GM18873 (cell line): ENCODE data around the gene STAT4.
"Not testable (repeated sequence)": the region's sequence is repeated elsewhere in the genome, so short reads cannot be mapped to it uniquely, and the experiment has no call there.

Experiments used
- ATAC-seq: cut with Tn5 transposase; IDR thresholded peaks from one replicate; pipeline ENCODE4 v1.9.1; 2021; ENCODE audit warnings: mild to moderate bottlenecking, moderate library complexity, moderate number of reproducible peaks; ENCODE audit not compliant: unreplicated experiment, low FRiP score

STAT4 gene

DNA sequence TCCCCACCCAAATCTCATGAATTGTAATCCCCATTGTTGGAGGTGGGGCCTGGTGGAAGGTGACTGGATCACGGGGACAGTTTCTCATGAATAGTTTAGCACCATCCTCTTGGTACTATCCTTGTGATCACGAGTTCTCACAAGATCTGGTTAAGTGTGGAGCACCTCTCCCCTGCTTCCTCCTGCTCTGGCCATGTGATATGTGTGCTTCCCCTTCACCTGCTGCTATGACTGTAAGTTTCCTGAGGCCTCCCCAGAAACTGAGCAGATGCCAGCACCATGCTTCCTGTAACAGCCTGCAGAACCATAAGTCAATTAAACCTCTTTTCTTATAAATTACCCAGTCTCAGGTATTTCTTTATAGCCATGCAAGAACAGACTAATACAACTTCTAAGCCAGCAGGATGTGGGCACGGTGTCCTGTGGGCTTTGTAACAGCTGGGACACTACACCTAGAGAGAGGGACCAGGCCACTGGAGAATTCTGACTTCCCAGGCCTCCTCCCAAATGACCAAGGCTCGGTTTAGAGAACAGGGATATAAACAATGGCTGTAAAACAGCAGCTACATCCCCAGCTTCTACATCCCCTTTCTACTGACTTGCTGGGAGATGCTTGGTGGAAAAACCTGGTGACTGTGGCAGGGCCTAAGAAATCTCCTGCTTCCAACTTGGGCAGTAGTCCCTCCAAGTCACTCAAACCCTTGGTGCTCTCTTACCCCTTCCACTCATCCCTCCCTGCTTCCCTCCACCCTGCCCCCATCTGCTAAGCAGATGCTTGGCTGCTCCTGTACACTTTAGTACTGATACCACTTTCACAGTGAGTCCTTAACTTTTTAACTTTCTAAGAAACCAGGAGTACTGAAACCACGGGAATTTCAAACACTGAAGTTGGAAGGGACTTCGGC, 147.1 kb downstream of the STAT4 start:
- no peak for ATAC-seq

DNA sequence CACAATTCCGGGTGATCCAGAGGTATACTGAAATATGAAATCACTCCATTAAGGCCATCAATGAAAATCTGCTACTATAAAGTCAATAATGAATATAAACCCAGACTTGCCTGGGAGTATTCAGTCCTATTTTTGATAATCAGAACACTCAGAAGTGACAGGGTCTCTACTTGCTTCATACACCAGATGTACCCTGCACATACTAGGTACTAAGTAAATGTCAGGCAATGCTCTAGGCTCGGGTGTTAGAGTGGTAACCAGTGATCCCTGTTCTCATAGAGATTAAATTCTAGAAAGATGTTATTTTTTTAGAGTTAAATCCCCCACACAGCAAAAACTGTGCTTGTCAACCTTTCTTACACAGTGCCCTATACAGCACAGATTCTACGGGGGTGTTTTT, 149.2 kb downstream of the STAT4 start:
- ATAC-seq: no peak

DNA sequence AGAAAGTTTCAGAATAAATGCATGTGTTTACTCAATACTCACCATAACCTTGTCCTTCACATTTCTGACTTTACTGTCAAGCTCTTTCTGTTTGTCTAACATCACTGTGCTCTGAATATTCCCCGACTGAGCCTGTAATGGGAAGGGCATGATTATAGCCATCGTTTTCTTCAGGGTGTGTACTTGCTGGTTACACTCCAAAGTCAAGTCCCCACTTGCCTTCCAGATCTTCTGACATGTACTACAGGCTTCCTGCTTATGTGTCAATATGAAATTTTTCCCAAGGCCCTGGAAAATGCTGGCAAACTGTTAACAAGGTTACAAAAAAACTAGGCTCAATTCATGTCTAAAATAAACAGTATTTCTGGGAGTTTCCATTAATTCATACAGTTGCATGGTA, 149.8 kb downstream of the STAT4 start:
- no peak for ATAC-seq

DNA sequence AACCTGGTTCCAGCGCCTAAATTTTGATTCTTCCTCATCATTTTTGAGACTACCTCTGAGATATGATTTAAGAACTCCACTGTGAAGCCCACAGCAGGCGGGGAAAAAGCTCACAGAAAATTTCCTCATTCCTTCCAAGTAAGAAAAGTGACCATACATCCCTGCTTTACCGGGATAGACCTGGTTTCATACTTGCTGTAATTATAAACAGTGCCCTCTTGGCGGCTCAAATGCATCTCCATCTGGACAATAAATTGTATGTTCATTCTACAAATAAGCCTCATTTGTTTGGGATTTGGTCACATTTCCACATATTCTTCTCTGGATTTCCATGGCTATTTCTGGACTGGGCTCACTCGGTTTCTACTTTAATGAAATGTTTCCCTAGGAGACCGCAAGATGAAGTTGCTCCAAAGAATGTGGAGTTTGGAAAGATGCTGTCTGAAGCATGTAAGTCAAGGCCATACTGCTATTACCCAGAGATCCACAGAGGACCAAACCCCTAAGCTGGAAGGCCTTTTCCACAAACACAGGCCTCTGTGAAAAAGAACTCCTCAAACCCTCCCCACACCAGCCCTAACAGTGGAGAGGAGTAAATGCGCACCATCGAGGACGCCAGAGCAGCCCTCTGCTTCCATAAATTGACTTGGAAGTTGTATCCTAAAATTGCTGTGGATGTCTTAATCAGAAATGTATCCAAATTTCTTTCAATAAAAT, 150.7 kb downstream of the STAT4 start:
- no peak for ATAC-seq

DNA sequence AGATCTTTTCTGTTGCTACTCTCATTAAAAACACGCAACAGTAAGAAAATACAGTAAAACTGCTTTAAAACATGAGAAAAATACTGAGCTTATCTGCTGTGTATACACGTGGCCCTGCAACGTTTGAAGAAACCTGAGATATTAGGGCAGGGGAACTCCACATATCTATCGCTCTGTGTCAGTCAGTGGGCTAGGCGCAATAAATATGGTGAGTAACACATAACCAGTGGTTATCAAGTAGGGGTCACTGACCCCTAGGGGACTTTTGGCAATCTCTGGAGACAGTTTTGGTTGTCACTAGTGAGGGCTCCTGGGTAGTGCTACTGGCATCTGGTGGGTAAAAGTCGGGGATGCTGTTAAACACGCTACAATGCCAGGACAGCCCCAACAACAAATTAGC, 151.7 kb downstream of the STAT4 start:
- ATAC-seq: no peak

DNA sequence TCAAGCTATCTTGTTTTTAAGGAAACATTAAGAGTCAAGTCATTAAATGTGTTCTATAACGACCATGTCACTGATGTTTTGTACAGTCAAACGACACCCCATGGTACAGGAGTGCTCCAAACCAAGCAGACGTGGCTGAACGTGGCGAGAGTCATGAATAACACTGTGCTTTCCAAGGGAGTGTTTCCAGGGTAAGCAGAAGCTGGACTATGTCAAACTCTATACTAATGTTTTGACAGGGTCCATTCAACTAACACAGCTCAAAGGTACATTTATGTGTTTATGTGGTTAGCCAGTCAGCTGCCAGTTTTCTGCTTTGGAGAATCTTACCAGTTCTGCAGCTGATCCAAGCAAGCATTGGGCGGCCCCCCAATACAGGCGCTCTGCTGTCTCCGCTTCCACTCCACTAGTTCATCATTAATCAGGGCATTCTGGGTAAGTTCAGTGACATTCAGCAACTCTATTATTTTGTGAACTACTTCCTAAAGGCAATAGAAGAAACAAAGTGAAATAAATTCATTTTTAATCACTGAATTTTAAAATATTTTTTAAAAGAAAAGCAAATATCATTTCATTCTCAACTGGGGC, 153.2 kb downstream of the STAT4 start:
- ATAC-seq: no peak

GRCh38 chr2:190996947-190997346, 153.8 kb downstream of the STAT4 start:
- no peak for ATAC-seq

GRCh38 chr2:190996338-190996946, 154.4 kb downstream of the STAT4 start:
- no peak for ATAC-seq

- not testable (repeated sequence) for ATAC-seq
Measured at GRCh38 chr2:190995315-190995714, 155.5 kb downstream of the STAT4 start.

DNA sequence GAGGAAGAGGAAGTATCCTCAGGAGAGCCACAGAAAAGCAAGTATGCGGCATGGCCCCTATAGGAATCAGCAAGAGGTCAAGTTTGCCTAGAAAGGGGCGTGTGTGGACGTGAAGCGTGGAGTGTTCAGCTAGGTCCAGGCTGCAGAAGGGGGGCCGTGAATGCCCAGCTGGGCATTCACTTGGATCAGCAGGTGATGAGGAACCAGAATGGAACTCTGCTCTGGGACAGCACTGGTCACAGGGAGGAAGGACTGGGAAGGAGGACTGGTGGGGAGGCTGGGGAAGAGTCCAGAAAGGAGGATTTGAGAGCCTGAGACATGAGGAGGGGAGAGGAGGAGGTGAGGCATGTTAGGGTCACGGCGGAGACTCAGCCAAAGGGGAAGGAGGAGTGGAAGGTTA, 156.6 kb downstream of the STAT4 start:
- ATAC-seq: no peak

GRCh38 chr2:190993292-190993643, 157.5 kb downstream of the STAT4 start:
- ATAC-seq: no peak

DNA sequence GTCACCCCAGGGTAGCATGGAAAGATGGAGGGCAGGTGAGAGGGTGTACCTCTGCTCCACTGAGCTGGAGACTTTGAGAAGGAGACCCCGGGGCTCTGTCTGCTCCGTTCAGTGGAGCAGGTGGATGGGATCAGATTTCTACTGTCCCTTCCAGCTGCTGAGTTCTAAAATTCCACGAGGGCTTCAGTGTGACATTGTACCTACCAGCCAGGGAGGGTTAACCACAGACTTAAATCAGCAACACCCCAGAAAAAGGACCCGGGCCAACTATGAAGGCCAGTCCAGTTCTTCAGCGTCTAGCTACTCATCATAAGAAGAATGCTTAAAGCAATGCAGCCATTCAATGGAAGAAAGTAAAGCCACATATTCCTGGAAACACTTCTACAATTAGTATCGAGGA, 160.7 kb downstream of the STAT4 start:
- ATAC-seq: no peak

- no peak for ATAC-seq
Measured at GRCh38 chr2:190988910-190989309, 161.9 kb downstream of the STAT4 start.

GRCh38 chr2:190987938-190988337, 162.9 kb downstream of the STAT4 start:
- ATAC-seq: no peak

GRCh38 chr2:190987116-190987515, 163.7 kb downstream of the STAT4 start:
- ATAC-seq: no peak

- ATAC-seq: no peak
Measured at GRCh38 chr2:190986221-190986953, 164.4 kb downstream of the STAT4 start.

- no peak for ATAC-seq
Measured at GRCh38 chr2:190984595-190984994, 166.2 kb downstream of the STAT4 start.

DNA sequence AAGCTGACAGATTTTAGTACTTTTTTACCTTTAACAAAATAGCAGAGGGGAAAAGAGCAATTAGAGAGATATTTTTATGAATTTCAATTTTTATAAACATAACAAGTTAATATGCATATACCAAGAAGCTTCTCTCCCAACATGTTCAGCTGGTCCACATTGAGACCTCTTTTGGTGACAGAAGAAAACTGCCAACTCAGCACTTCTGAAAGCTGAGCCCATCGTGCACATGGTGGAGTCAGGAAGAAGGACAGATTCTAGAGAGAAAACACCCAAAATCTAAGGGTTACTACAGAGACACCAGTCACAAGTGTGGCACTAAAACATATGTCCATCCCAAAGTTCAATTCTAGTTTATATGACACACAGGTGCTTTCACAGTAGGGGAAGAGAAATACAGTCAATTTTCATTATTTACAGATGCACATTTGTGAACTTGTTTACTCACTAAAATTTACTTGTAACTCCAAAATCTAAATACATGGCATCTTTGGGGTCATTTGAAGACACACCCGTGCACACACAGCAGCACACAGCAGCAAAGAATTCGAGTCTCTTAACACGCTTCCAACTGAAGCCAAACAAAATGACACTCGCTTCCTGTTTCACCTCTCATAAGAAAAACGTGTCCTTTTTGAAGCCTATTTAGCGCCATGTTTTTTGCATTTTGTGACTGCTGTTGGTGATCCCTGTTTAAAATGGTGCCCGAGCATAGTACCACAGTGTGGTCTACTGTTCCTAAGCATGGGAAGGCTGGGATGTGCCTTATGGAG, 168.3 kb downstream of the STAT4 start:
- no peak for ATAC-seq

DNA sequence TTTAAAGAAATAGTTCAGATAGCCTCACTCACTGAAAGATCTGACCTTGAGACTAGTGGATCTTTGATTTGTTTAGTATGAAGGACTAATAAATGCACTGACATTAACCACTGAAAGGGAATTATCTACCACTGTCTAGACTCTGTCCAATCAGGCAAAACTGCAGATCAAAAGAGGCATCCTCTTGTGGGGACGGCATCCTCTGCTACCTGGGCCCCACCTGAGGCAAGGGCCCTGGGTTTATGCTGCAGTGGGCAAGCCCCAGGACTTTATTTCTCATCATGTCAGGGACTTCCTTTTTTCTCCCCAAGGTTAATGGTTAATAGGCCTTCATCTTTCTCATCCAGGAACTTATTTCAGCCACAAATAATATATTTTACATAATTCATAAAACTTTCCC, 169.1 kb downstream of the STAT4 start:
- no peak for ATAC-seq

GRCh38 chr2:190981333-190981732, 169.5 kb downstream of the STAT4 start:
- ATAC-seq: no peak
